Measurements from ENCODE around the gene PHEX. TPM values are rescaled to one million over a fixed set of nuclear protein-coding genes. Genes with fewer than 3 reads are reported as not detected.

Gene PHEX
- total and polyA plus RNA-seq, 2 experiments from 2014 or later = 0.05 to 0.21 TPM

- Mint-ChIP-seq H3K36me3 (ENCODE audit: low read depth) (no peaks in the 10 kb centered on the region), H3K4me1 (peaks cover 16% of the 10 kb centered on the region), H3K9me3 (no peaks in the 10 kb centered on the region), H3K27me3 (ENCODE audit: insufficient read depth, low read depth, poor library complexity) (peaks cover 2% of the 10 kb centered on the region), H3K27ac (no peak overlapping the region), H3K4me3 (no peak overlapping the region)
- DNase-seq (ENCODE audit: low spot score) (no peak), ATAC-seq (no peak)
- Histone ChIP-seq H3K36me3 (ENCODE audit: insufficient read depth) (no peaks in the 10 kb centered on the region), H3K79me2 (replicated peaks; ENCODE audit: insufficient read depth) (no peaks in the 10 kb centered on the region), H3K4me2 (no peak overlapping the region), H3F3A (replicated peaks; ENCODE audit: low read depth) (no peaks in the 10 kb centered on the region), H3K4me3 (no peak overlapping the region), H3K9me2 (ENCODE audit: insufficient read depth) (0 out of 2 replicates have a peak, but pooled peaks cover 3% of the 10 kb centered on the region), H2AFZ (no peak overlapping the region), H3K4me1 (ENCODE audit: insufficient read depth) (no peaks in the 10 kb centered on the region; the same call in 1 of the 2 replicates), H3K27me3 (ENCODE audit: insufficient read depth) (no peaks in the 10 kb centered on the region), H3K27ac (ENCODE audit: low read depth) (no peak overlapping the region), H4K20me1 (replicated peaks; ENCODE audit: insufficient read depth) (no peaks in the 10 kb centered on the region)
- TF ChIP-seq NANOG (IDR thresholded peaks at IDR 0.05; ENCODE audit: borderline replicate concordance) = no peak
- TF ChIP-seq JUNB (IDR thresholded peaks at IDR 0.05; ENCODE audit: unreplicated experiment) = no peak
- no peak for TF ChIP-seq STAT1 (IDR thresholded peaks at IDR 0.05; ENCODE audit: unreplicated experiment)
- TF ChIP-seq REST (IDR thresholded peaks at IDR 0.05; ENCODE audit: unreplicated experiment) = no peak
- TF ChIP-seq, protein P1, sequence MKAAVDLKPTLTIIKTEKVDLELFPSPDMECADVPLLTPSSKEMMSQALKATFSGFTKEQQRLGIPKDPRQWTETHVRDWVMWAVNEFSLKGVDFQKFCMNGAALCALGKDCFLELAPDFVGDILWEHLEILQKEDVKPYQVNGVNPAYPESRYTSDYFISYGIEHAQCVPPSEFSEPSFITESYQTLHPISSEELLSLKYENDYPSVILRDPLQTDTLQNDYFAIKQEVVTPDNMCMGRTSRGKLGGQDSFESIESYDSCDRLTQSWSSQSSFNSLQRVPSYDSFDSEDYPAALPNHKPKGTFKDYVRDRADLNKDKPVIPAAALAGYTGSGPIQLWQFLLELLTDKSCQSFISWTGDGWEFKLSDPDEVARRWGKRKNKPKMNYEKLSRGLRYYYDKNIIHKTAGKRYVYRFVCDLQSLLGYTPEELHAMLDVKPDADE (IDR thresholded peaks at IDR 0.05) = no peak
- no peak for TF ChIP-seq EZH2phosphoT487 (IDR thresholded peaks at IDR 0.05; ENCODE audit: unreplicated experiment)
- TF ChIP-seq CTCF (conservative IDR thresholded peaks at IDR 0.05; ENCODE audit: low read depth in 2 of 2) = no peak
- no peak for TF ChIP-seq POLR2AphosphoS5 (IDR thresholded peaks at IDR 0.05; ENCODE audit: low read depth)
- TF ChIP-seq, protein P2, sequence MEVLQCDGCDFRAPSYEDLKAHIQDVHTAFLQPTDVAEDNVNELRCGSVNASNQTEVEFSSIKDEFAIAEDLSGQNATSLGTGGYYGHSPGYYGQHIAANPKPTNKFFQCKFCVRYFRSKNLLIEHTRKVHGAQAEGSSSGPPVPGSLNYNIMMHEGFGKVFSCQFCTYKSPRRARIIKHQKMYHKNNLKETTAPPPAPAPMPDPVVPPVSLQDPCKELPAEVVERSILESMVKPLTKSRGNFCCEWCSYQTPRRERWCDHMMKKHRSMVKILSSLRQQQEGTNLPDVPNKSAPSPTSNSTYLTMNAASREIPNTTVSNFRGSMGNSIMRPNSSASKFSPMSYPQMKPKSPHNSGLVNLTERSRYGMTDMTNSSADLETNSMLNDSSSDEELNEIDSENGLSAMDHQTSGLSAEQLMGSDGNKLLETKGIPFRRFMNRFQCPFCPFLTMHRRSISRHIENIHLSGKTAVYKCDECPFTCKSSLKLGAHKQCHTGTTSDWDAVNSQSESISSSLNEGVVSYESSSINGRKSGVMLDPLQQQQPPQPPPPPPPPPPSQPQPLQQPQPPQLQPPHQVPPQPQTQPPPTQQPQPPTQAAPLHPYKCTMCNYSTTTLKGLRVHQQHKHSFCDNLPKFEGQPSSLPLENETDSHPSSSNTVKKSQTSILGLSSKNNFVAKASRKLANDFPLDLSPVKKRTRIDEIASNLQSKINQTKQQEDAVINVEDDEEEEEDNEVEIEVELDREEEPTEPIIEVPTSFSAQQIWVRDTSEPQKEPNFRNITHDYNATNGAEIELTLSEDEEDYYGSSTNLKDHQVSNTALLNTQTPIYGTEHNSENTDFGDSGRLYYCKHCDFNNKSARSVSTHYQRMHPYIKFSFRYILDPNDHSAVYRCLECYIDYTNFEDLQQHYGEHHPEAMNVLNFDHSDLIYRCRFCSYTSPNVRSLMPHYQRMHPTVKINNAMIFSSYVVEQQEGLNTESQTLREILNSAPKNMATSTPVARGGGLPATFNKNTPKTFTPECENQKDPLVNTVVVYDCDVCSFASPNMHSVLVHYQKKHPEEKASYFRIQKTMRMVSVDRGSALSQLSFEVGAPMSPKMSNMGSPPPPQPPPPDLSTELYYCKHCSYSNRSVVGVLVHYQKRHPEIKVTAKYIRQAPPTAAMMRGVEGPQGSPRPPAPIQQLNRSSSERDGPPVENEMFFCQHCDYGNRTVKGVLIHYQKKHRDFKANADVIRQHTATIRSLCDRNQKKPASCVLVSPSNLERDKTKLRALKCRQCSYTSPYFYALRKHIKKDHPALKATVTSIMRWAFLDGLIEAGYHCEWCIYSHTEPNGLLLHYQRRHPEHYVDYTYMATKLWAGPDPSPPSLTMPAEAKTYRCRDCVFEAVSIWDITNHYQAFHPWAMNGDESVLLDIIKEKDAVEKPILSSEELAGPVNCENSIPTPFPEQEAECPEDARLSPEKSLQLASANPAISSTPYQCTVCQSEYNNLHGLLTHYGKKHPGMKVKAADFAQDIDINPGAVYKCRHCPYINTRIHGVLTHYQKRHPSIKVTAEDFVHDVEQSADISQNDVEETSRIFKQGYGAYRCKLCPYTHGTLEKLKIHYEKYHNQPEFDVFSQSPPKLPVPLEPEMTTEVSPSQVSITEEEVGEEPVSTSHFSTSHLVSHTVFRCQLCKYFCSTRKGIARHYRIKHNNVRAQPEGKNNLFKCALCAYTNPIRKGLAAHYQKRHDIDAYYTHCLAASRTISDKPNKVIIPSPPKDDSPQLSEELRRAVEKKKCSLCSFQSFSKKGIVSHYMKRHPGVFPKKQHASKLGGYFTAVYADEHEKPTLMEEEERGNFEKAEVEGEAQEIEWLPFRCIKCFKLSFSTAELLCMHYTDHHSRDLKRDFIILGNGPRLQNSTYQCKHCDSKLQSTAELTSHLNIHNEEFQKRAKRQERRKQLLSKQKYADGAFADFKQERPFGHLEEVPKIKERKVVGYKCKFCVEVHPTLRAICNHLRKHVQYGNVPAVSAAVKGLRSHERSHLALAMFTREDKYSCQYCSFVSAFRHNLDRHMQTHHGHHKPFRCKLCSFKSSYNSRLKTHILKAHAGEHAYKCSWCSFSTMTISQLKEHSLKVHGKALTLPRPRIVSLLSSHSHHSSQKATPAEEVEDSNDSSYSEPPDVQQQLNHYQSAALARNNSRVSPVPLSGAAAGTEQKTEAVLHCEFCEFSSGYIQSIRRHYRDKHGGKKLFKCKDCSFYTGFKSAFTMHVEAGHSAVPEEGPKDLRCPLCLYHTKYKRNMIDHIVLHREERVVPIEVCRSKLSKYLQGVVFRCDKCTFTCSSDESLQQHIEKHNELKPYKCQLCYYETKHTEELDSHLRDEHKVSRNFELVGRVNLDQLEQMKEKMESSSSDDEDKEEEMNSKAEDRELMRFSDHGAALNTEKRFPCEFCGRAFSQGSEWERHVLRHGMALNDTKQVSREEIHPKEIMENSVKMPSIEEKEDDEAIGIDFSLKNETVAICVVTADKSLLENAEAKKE (CRISPR knock-in tag; IDR thresholded peaks at IDR 0.05) = no peak
- TF ChIP-seq ZNF331 (CRISPR knock-in tag; IDR thresholded peaks at IDR 0.05; ENCODE audit: low read depth) = no peak
- TF ChIP-seq CREB1 (CRISPR knock-in tag; IDR thresholded peaks at IDR 0.05; ENCODE audit: low read depth) = no peak
- TF ChIP-seq ZNF114 (CRISPR knock-in tag; IDR thresholded peaks at IDR 0.05) = no peak
- no peak for TF ChIP-seq EZH2 (IDR thresholded peaks at IDR 0.05; ENCODE audit: low read depth, unreplicated experiment)
These were observed 89.0 kb downstream of the PHEX start for GRCh38 chrX:22121161-22121560.
